K562 (cell line): ENCODE results near the gene TAAR8. TPM values are rescaled to one million over a fixed set of nuclear protein-coding genes. Genes with fewer than 3 reads are reported as not detected.

Experiments
- ATAC-seq: fragments of 200-7000 bp; cut with Tn5 transposase; 3 replicates; pipeline ENCODE4 v1.9.1; 2020; ENCODE audit warnings: moderate library complexity
- BruUV-seq: library from RNA; stranded (reverse); fragments of 400-500 nt; replicated peaks from 2 replicates; lab custom pipeline; 2021; lab: Mats Ljungman, UMichigan
- CTCF ChIA-PET: fragments of 300-600 bp; formaldehyde crosslinking; extraction: SDS; loops from one replicate; lab custom pipeline; 2021; ENCODE audit warnings: low intra/inter-chr PET ratio; lab: Yijun Ruan, JAX
- POLR2A ChIA-PET: fragments of 300-600, 350-650 bp; sonication (Branson Sonifier 250); formaldehyde crosslinking; extraction: SDS; loops from one replicate; lab custom pipeline; 2021; ENCODE audit warnings: antibody characterized with exemption, inconsistent platforms; lab: Yijun Ruan, JAX
- DNase-seq, 4 experiments: peaks; one replicate each; pipeline versions ENCODE4 v3.0.0 to v3.0.0-alpha.2; 2011 to 2018; ENCODE audit warnings: low spot score in 3 of 4, mixed read lengths in 3 of 4; ENCODE audit errors: extremely low read depth in 1 of 4
- FAIRE-seq: peaks from 2 replicates; lab custom pipeline; 2011; peaks lifted over from hg19 to GRCh38; lab: Jason Lieb, UNC
- H2AFZ ChIP-seq: 2 replicates; pipeline ENCODE4 v1.6.0; 2011; ENCODE audit warnings: low read depth, low read length, control low read depth, inconsistent platforms
- H3K27ac ChIP-seq: fragments of 200-600 bp; 3 replicates; pipeline ENCODE4 v1.8.0; 2011; ENCODE audit warnings: low read depth, mild to moderate bottlenecking, control low read depth, inconsistent platforms, low read length, moderate library complexity, mixed read lengths; ENCODE audit errors: extremely low read depth
- H3K27me3 ChIP-seq, 2 experiments: fragments of 300-600 bp in 1 of 2; 2 replicates in 1 of 2; 3 replicates in 1 of 2; pipeline versions ENCODE4 v1.6.0 to v1.8.0; 2011; ENCODE audit warnings: inconsistent platforms in 2 of 2, low read length in 2 of 2, mild to moderate bottlenecking in 1 of 2, mixed read lengths in 1 of 2, moderate library complexity in 1 of 2; ENCODE audit not compliant: control insufficient read depth in 2 of 2, insufficient read depth in 2 of 2
- H3K36me3 ChIP-seq: fragments of 300-600 bp; 3 replicates; pipeline ENCODE4 v1.8.0; 2011; ENCODE audit warnings: mild to moderate bottlenecking, low read length, inconsistent platforms; ENCODE audit not compliant: control insufficient read depth, insufficient read depth
- H3K4me1 ChIP-seq, 2 experiments: fragments of 200-600 bp in 1 of 2; replicated peaks in 1 of 2; 2 replicates in 1 of 2; 3 replicates in 1 of 2; pipeline versions ENCODE4 v1.5.1 to v1.8.0; 2011; ENCODE audit warnings: inconsistent platforms in 2 of 2, low read length in 2 of 2, mild to moderate bottlenecking in 1 of 2, mixed read lengths in 1 of 2, moderate library complexity in 1 of 2; ENCODE audit not compliant: control insufficient read depth in 2 of 2, insufficient read depth in 2 of 2
- H3K4me2 ChIP-seq: 2 replicates; pipeline ENCODE4 v1.6.1; 2011; ENCODE audit warnings: low read length, control low read depth, inconsistent platforms, mixed read lengths; ENCODE audit not compliant: insufficient read depth
- H3K4me3 ChIP-seq: fragments of 200-600 bp; sonication (generic), shearing (Covaris generic); 2 replicates; pipeline ENCODE4 v1.5.1; 2016; ENCODE audit warnings: control low read depth, inconsistent platforms
- H3K79me2 ChIP-seq: fragments of 200-600 bp; 3 replicates; pipeline ENCODE4 v1.8.0; 2011; ENCODE audit warnings: low read length, inconsistent platforms; ENCODE audit not compliant: control insufficient read depth, insufficient read depth
- H3K9ac ChIP-seq, 2 experiments: 2 replicates each; pipeline versions ENCODE4 v1.6.0 to v1.6.1; 2011; ENCODE audit warnings: low read depth in 2 of 2, low read length in 2 of 2, control low read depth in 1 of 2, inconsistent platforms in 1 of 2, mild to moderate bottlenecking in 1 of 2, mixed read lengths in 1 of 2; ENCODE audit not compliant: insufficient read depth in 1 of 2
- H3K9me1 ChIP-seq: one replicate; pipeline ENCODE4 v1.6.0; 2011; ENCODE audit warnings: inconsistent platforms, mild to moderate bottlenecking, low read length, moderate library complexity; ENCODE audit not compliant: control insufficient read depth, insufficient read depth
- H3K9me3 ChIP-seq: replicated peaks from 2 replicates; pipeline ENCODE4 v1.5.1; 2011; ENCODE audit warnings: low read depth, low read length, inconsistent platforms; ENCODE audit not compliant: control insufficient read depth, insufficient read depth
- H4K20me1 ChIP-seq: replicated peaks from 2 replicates; pipeline ENCODE4 v1.6.1; 2011; ENCODE audit warnings: low read length, inconsistent platforms, mixed read lengths; ENCODE audit not compliant: control insufficient read depth, insufficient read depth
- KLF16 ChIP-seq: IDR thresholded peaks from 2 replicates; pipeline ENCODE4 v1.6.1; 2016; ENCODE audit warnings: antibody characterized with exemption
- MCM3 ChIP-seq: fragments of 450-650 bp; IDR thresholded peaks from 2 replicates; pipeline ENCODE4 v1.6.1; 2016
- PML ChIP-seq: IDR thresholded peaks from 2 replicates; pipeline ENCODE4 v1.6.1; 2012; ENCODE audit warnings: low read length, inconsistent platforms
- POLR2H ChIP-seq: IDR thresholded peaks from 2 replicates; pipeline ENCODE4 v1.6.1; 2016; ENCODE audit warnings: missing genetic modification characterization, low read depth, mild to moderate bottlenecking, control low read depth, missing compliant biosample characterization, moderate library complexity
- PRPF4 ChIP-seq: fragments of 200-400 bp; formaldehyde crosslinking; IDR thresholded peaks from one replicate; pipeline ENCODE4 v1.6.1; 2017; ENCODE audit warnings: low read length, low read depth, mild to moderate bottlenecking; ENCODE audit not compliant: insufficient read depth, poor library complexity, severe bottlenecking
- ZC3H11A ChIP-seq: IDR thresholded peaks from 2 replicates; pipeline ENCODE4 v1.6.1; 2012; ENCODE audit warnings: low read depth, low read length, improper control_type of control experiment
- WGBS: fragments of 100-300 bp; shearing (Covaris generic); methylation state at CpG from one replicate; pipeline ENCODE4 v1.1.6; 2016; ENCODE audit warnings: low coverage, mixed read lengths; ENCODE audit not compliant: insufficient coverage; ENCODE audit errors: missing lambda C conversion rate; 5-methylcytosine and 5-hydroxymethylcytosine counted together
- in situ Hi-C: fragments of 300-500 bp; cut with MboI; formaldehyde crosslinking; loops from 4 replicates; pipeline ENCODE4 v1.15.0; 2018; ENCODE audit warnings: inconsistent platforms, mixed read lengths
- intact Hi-C: fragments of 100-400 bp; cut with micrococcal nuclease; formaldehyde crosslinking; loops from 2 replicates; pipeline ENCODE4 v1.14.2; 2022
- polyA plus RNA-seq, 8 experiments: library from polyadenylated mRNA; depleted of rRNA in 4 of 8; stranded (reverse) in 5 of 8; unstranded in 3 of 8; fragments of >200 nt; fragmentation: Nextera tagmentation in 2 of 8; fragmentation: Illumina TruSeq in 1 of 8; extraction: Ambion mirVana in 2 of 8; extraction: Trizol in 1 of 8; gene quantifications; 2 replicates each; pipeline versions ENCODE4 v1.2.1 to v1.2.3, GENCODE V29; 2011 to 2014; ENCODE audit warnings: inconsistent platforms in 1 of 8, missing spikeins in 1 of 8
- total RNA-seq, 7 experiments: library from RNA; depleted of rRNA in 6 of 7; stranded (reverse); fragments of >200 nt in 6 of 7; fragmentation: Illumina TruSeq in 2 of 7; extraction: Trizol in 2 of 7; gene quantifications; 2 replicates each; pipeline versions ENCODE4 v1.2.1 to v1.2.3, GENCODE V29; 2011 to 2021; ENCODE audit warnings: low replicate concordance in 1 of 7
- TF ChIP-seq, protein P1 (sequence below): sonication (generic); formaldehyde crosslinking; IDR thresholded peaks from 2 replicates; pipeline ENCODE4 v1.8.0; 2022; ENCODE audit warnings: missing genetic modification reagents, mild to moderate bottlenecking, borderline replicate concordance
- TF ChIP-seq, protein P2 (sequence below): sonication (generic); formaldehyde crosslinking; IDR thresholded peaks from 2 replicates; pipeline ENCODE4 v1.8.0; 2022; ENCODE audit warnings: mild to moderate bottlenecking, low read depth, missing genetic modification reagents
- TF ChIP-seq, protein P3 (sequence below): fragments of 450-650 bp; formaldehyde crosslinking; IDR thresholded peaks from 2 replicates; pipeline ENCODE4 v1.4.0; 2020; ENCODE audit warnings: mild to moderate bottlenecking

The TAAR8 gene
- total and polyA plus RNA-seq, 9 of the 15 experiments (the other 6 are each of a cell fraction or from before 2014, with no cell fraction given) = not detected

DNA sequence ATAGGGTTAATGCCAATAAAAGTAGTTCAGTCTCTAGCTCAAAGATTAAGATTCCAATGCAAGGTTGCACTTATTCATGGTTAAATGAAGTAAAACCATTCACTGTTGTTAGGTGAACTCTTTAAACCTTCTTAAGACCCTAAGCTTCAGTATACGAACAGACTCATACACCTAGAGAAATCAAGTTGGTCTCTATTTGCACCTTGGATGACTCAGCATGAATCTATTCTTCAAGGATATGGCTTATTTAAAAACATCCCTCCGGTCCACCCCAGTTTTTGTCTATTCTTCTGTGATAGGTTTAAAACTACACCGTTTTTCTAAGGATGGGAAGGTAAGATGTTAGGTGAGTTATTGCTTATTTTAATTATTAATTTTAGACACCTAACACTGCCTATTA lies 15.3 kb upstream of the TAAR8 start (continued):
- TF ChIP-seq, protein P1, sequence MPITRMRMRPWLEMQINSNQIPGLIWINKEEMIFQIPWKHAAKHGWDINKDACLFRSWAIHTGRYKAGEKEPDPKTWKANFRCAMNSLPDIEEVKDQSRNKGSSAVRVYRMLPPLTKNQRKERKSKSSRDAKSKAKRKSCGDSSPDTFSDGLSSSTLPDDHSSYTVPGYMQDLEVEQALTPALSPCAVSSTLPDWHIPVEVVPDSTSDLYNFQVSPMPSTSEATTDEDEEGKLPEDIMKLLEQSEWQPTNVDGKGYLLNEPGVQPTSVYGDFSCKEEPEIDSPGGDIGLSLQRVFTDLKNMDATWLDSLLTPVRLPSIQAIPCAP = no peak

DNA sequence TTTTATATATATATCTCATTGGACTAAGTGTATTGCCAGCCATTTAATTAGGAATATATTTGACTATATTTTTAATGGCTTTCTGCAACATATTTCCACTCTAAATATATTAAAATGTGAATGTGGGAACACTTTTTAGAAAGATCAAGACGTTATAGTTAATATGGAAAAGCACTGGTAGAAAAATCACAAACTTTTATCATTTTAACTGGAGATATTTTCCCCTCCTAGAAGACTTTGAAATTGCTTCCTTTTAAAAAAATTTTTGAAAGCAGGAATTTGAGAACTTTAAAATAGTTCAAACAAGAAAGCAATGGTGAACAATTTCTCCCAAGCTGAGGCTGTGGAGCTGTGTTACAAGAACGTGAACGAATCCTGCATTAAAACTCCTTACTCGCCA lies 14.5 kb upstream of the TAAR8 start, which contains the start of gene TAAR9:
TSS of gene TAAR9 (plus strand) at position 301 of the 400 bp plus-strand sequence. CDS start at position 314, 13 bp downstream.
- in situ Hi-C loops = loop anchor here (25.0 kb wide), 2 partner anchors 224 to 999 kb away; partner anchors contain the start of gene VNN2
- Histone ChIP-seq H3K9me3 (no peaks in the 10 kb centered on the region), H3K27me3 (no peaks in the 10 kb centered on the region; a peak in 1 of 5 replicates), H3K4me3 (no peak within 1 kb of the TSS), H3K4me1 (no peaks in the 10 kb centered on the region), H3K79me2 (no peaks in the 10 kb centered on the region), H3K36me3 (no peaks in the 10 kb centered on the region), H3K27ac (no peak within 1 kb of the TSS), H3K4me2 (no peak within 1 kb of the TSS), H3K9me1 (no peaks in the 10 kb centered on the region), H4K20me1 (no peaks in the 10 kb centered on the region), H2AFZ (no peak within 1 kb of the TSS), H3K9ac (no peak within 1 kb of the TSS)
- POLR2A ChIA-PET = interaction anchor here (0.6 to 1.2 kb wide), 2 partner anchors 122 to 276 kb away, joined by 3 to 4 read pairs; no protein-coding TSS in a partner anchor
- no peak for FAIRE-seq
- intact Hi-C loops = no loop called here
- BruUV-seq = no TSS peak
- TF ChIP-seq PML = no peak
- TF ChIP-seq ZC3H11A = no peak
- TF ChIP-seq, protein P2, sequence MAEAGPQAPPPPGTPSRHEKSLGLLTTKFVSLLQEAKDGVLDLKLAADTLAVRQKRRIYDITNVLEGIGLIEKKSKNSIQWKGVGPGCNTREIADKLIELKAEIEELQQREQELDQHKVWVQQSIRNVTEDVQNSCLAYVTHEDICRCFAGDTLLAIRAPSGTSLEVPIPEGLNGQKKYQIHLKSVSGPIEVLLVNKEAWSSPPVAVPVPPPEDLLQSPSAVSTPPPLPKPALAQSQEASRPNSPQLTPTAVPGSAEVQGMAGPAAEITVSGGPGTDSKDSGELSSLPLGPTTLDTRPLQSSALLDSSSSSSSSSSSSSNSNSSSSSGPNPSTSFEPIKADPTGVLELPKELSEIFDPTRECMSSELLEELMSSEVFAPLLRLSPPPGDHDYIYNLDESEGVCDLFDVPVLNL (CRISPR knock-in tag) = no peak
- TF ChIP-seq POLR2H = no peak
- no peak for TF ChIP-seq KLF16
- TF ChIP-seq, protein P3, sequence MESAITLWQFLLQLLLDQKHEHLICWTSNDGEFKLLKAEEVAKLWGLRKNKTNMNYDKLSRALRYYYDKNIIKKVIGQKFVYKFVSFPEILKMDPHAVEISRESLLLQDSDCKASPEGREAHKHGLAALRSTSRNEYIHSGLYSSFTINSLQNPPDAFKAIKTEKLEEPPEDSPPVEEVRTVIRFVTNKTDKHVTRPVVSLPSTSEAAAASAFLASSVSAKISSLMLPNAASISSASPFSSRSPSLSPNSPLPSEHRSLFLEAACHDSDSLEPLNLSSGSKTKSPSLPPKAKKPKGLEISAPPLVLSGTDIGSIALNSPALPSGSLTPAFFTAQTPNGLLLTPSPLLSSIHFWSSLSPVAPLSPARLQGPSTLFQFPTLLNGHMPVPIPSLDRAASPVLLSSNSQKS (CRISPR knock-in tag) = no peak
- no peak for TF ChIP-seq MCM3
- no peak for TF ChIP-seq PRPF4
- WGBS = under 1% methylated on average over 4 of the region's 4 CpGs
- CTCF ChIA-PET = no interaction called here
- no peak for DNase-seq
- ATAC-seq = no peak
